WERI-Rb-1 (cell line): ENCODE measurements around the gene ARCN1.

ENCODE experiments used
- DNase-seq: peaks from one replicate; pipeline ENCODE4 v3.0.0-alpha.2; 2020
- H3K27ac ChIP-seq: fragments of 250-450 bp; sonication (Bioruptor Pico); 2 replicates; pipeline ENCODE4 v1.5.1; 2020; ENCODE audit warnings: mild to moderate bottlenecking, moderate library complexity
- H3K27me3 ChIP-seq: fragments of 250-450 bp; sonication (Bioruptor Pico); 2 replicates; pipeline ENCODE4 v1.5.1; 2021; ENCODE audit warnings: mild to moderate bottlenecking, low read depth, moderate library complexity; ENCODE audit not compliant: insufficient read depth, severe bottlenecking
- H3K36me3 ChIP-seq: fragments of 250-450 bp; sonication (Bioruptor Pico); 2 replicates; pipeline ENCODE4 v1.5.1; 2020; ENCODE audit warnings: mild to moderate bottlenecking, moderate library complexity
- H3K4me3 ChIP-seq: 2 replicates; pipeline ENCODE4 v1.5.1; 2011; ENCODE audit warnings: low read depth, mild to moderate bottlenecking, control low read depth, low read length
- H3K9me3 ChIP-seq: fragments of 250-450 bp; sonication (Bioruptor Pico); 2 replicates; pipeline ENCODE4 v1.5.1; 2021; ENCODE audit warnings: mild to moderate bottlenecking, moderate library complexity; ENCODE audit not compliant: severe bottlenecking
- CTCF ChIP-seq: IDR thresholded peaks from 2 replicates; pipeline ENCODE4 v1.5.1; 2011; ENCODE audit warnings: low read depth, mild to moderate bottlenecking, control low read depth, inconsistent platforms, low read length

Gene ARCN1

GRCh38 chr11:118633979-118634378 is 61.8 kb downstream of the ARCN1 start:
- no peak for DNase-seq
- Histone ChIP-seq H3K27ac (no peak overlapping the region), H3K27me3 (no peaks in the 10 kb centered on the region), H3K36me3 (peaks cover 13% of the 10 kb centered on the region), H3K9me3 (no peaks in the 10 kb centered on the region), H3K4me3 (no peak overlapping the region)
- TF ChIP-seq CTCF = no peak

GRCh38 chr11:118634431-118635236 is 62.4 kb downstream of the ARCN1 start:
- no peak for TF ChIP-seq CTCF
- no peak for DNase-seq
- H3K9me3 ChIP-seq = no peaks in the 10 kb centered on the region
- peaks cover 13% of the 10 kb centered on the region for H3K36me3 ChIP-seq
- H3K27me3 ChIP-seq = no peaks in the 10 kb centered on the region
- no peak overlapping the region for H3K27ac ChIP-seq
- H3K4me3 ChIP-seq = no peak overlapping the region

GRCh38 chr11:118635237-118635591 is 63.0 kb downstream of the ARCN1 start:
- Histone ChIP-seq H3K4me3 (no peak overlapping the region), H3K27ac (no peak overlapping the region), H3K9me3 (no peaks in the 10 kb centered on the region), H3K27me3 (no peaks in the 10 kb centered on the region), H3K36me3 (peaks cover 13% of the 10 kb centered on the region)
- TF ChIP-seq CTCF = no peak
- no peak for DNase-seq

- Histone ChIP-seq H3K27ac (no peak overlapping the region), H3K4me3 (no peak overlapping the region), H3K36me3 (peaks cover 13% of the 10 kb centered on the region)
Measured at GRCh38 chr11:118635642-118636041, 63.4 kb downstream of the ARCN1 start.

GRCh38 chr11:118636569-118637290 is 64.5 kb downstream of the ARCN1 start:
- H3K36me3 ChIP-seq = peaks cover 13% of the 10 kb centered on the region
- DNase-seq = no peak
- no peaks in the 10 kb centered on the region for H3K27me3 ChIP-seq
- H3K9me3 ChIP-seq = no peaks in the 10 kb centered on the region
- TF ChIP-seq CTCF = no peak
- no peak overlapping the region for H3K27ac ChIP-seq
- H3K4me3 ChIP-seq = no peak overlapping the region

More at GRCh38 chr11:118635642-118636041, 63.4 kb downstream of the ARCN1 start:
- no peaks in the 10 kb centered on the region for H3K9me3 ChIP-seq
- H3K27me3 ChIP-seq = no peaks in the 10 kb centered on the region
- TF ChIP-seq CTCF = no peak
- DNase-seq = no peak
